CD14-positive monocyte (primary cell): Measurements from ENCODE around the gene SPTBN4. TPM values are rescaled to one million over a fixed set of nuclear protein-coding genes. Genes with fewer than 3 reads are reported as not detected.

Experiments
- DNase-seq, 3 donors: peaks; one replicate each; pipeline ENCODE4 v3.0.0-alpha.2; 2011 to 2022
- H2AFZ ChIP-seq: 2 replicates; pipeline ENCODE4 v1.6.0; 2012; ENCODE audit warnings: mild to moderate bottlenecking, low read depth, low read length, inconsistent platforms; ENCODE audit not compliant: insufficient read depth, poor library complexity, severe bottlenecking
- H3K27ac ChIP-seq, 2 donors: 1 replicate in 1 of 2; 2 replicates in 1 of 2; pipeline ENCODE4 v1.5.1; 2012 to 2013; ENCODE audit warnings: low read length in 2 of 2, control low read depth in 1 of 2, inconsistent platforms in 1 of 2, low read depth in 1 of 2, mild to moderate bottlenecking in 1 of 2
- H3K27me3 ChIP-seq, 2 donors: one replicate each; pipeline versions ENCODE4 v1.6.0 to v1.6.1; 2011 to 2013; ENCODE audit warnings: low read length in 2 of 2; ENCODE audit not compliant: control insufficient read depth in 2 of 2, insufficient read depth in 2 of 2
- H3K36me3 ChIP-seq, 2 donors: replicated peaks in 1 of 2; 1 replicate in 1 of 2; 2 replicates in 1 of 2; pipeline versions ENCODE4 v1.5.1 to v1.6.1; 2012 to 2013; ENCODE audit warnings: low read length in 2 of 2, control low read depth in 1 of 2, inconsistent platforms in 1 of 2, mild to moderate bottlenecking in 1 of 2; ENCODE audit not compliant: insufficient read depth in 2 of 2, control insufficient read depth in 1 of 2
- H3K4me1 ChIP-seq, 2 donors: 1 replicate in 1 of 2; 2 replicates in 1 of 2; pipeline versions ENCODE4 v1.5.1 to v1.6.1; 2012 to 2013; ENCODE audit warnings: low read length in 2 of 2, control low read depth in 1 of 2, inconsistent platforms in 1 of 2, mild to moderate bottlenecking in 1 of 2, moderate library complexity in 1 of 2; ENCODE audit not compliant: insufficient read depth in 2 of 2, control insufficient read depth in 1 of 2
- H3K4me2 ChIP-seq: replicated peaks from 2 replicates; pipeline ENCODE3; 2012; ENCODE audit warnings: low read length, moderate library complexity, mild to moderate bottlenecking; ENCODE audit not compliant: poor library complexity, severe bottlenecking; ENCODE audit errors: extremely low read depth
- H3K4me3 ChIP-seq, 3 experiments: fragments of 200-600 bp in 1 of 3; sonication (generic) in 1 of 3; replicated peaks in 1 of 3; 1 replicate in 2 of 3; 2 replicates in 1 of 3; pipeline ENCODE4 v1.5.1; 2011 to 2013; ENCODE audit warnings: low read length in 3 of 3, mild to moderate bottlenecking in 3 of 3, control low read depth in 2 of 3, low read depth in 2 of 3, inconsistent platforms in 1 of 3, moderate library complexity in 1 of 3
- H3K79me2 ChIP-seq: 2 replicates; pipeline ENCODE4 v1.6.0; 2012; ENCODE audit warnings: mild to moderate bottlenecking, control low read depth, inconsistent platforms, low read length, moderate library complexity; ENCODE audit not compliant: insufficient read depth
- H3K9ac ChIP-seq: 2 replicates; pipeline ENCODE4 v1.6.0; 2017; ENCODE audit warnings: low read length, mild to moderate bottlenecking; ENCODE audit not compliant: insufficient read depth, poor library complexity, severe bottlenecking
- H3K9me3 ChIP-seq, 2 donors: replicated peaks in 1 of 2; 1 replicate in 1 of 2; 2 replicates in 1 of 2; pipeline versions ENCODE4 v1.5.1 to v1.6.1; 2012 to 2013; ENCODE audit warnings: low read length in 2 of 2, control low read depth in 1 of 2; ENCODE audit not compliant: control insufficient read depth in 1 of 2, insufficient read depth in 1 of 2
- H4K20me1 ChIP-seq: 2 replicates; pipeline ENCODE4 v1.6.0; 2012; ENCODE audit warnings: mild to moderate bottlenecking, low read length, control low read depth, moderate library complexity; ENCODE audit not compliant: insufficient read depth
- H3K27ac Mint-ChIP-seq, 7 donors: one replicate each; pipeline ENCODE4 v1.8.0; 2020; ENCODE audit warnings: mild to moderate bottlenecking in 7 of 7, mixed read lengths in 7 of 7, moderate library complexity in 6 of 7, inconsistent platforms in 2 of 7
- H3K27me3 Mint-ChIP-seq, 3 donors: one replicate each; pipeline ENCODE4 v1.8.0; 2021 to 2022; ENCODE audit warnings: low read depth in 3 of 3, mild to moderate bottlenecking in 3 of 3, mixed read lengths in 3 of 3, moderate library complexity in 3 of 3, inconsistent platforms in 1 of 3
- H3K36me3 Mint-ChIP-seq, 2 donors: one replicate each; pipeline ENCODE4 v1.8.0; 2020; ENCODE audit warnings: mixed read lengths in 2 of 2, inconsistent platforms in 1 of 2, mild to moderate bottlenecking in 1 of 2
- H3K4me1 Mint-ChIP-seq: one replicate; pipeline ENCODE4 v1.8.0; 2020; ENCODE audit warnings: mild to moderate bottlenecking, mixed read lengths
- H3K4me3 Mint-ChIP-seq, 2 donors: one replicate each; pipeline ENCODE4 v1.8.0; 2020; ENCODE audit warnings: mild to moderate bottlenecking in 2 of 2, mixed read lengths in 2 of 2, moderate library complexity in 1 of 2
- H3K9me3 Mint-ChIP-seq, 7 donors: one replicate each; pipeline ENCODE4 v1.8.0; 2020 to 2022; ENCODE audit warnings: mixed read lengths in 7 of 7, mild to moderate bottlenecking in 6 of 7, moderate library complexity in 6 of 7, inconsistent platforms in 2 of 7
- CTCF ChIP-seq: fragments of 200-600 bp; IDR thresholded peaks from one replicate; pipeline ENCODE4 v1.8.0; 2022; ENCODE audit warnings: antibody characterized with exemption, mild to moderate bottlenecking
- WGBS: methylation state at CpG from one replicate; pipeline ENCODE4 v1.1.5; 2013; ENCODE audit warnings: missing lambda C conversion rate; ENCODE audit not compliant: insufficient coverage; 5-methylcytosine and 5-hydroxymethylcytosine counted together
- intact Hi-C, 2 donors: fragments of 100-400 bp; cut with micrococcal nuclease; formaldehyde crosslinking; loops; one replicate each; pipeline versions ENCODE4 v1.15.0 to v1.15.1; 2023
- polyA plus RNA-seq, 3 donors: library from polyadenylated mRNA; depleted of rRNA in 1 of 3; unstranded in 2 of 3; stranded (reverse) in 1 of 3; fragments of 300-500 nt in 2 of 3; fragments of >200 nt in 1 of 3; fragmentation: Illumina TruSeq in 2 of 3; gene quantifications; 1 replicate in 2 of 3; 2 replicates in 1 of 3; pipeline ENCODE4 v1.2.3, GENCODE V29; 2012 to 2021

SPTBN4 gene
- polyA plus RNA-seq, 3 donors = 0.07 TPM; not detected in 2

GRCh38 chr19:40446263-40446784 lies 20.5 kb upstream of the SPTBN4 start:
- H3K9ac ChIP-seq = no peak overlapping the region
- H3K4me1 ChIP-seq = peaks cover 22 to 25% of the 10 kb centered on the region in 2 donors
- peaks cover 0 to 1% (median 0%) of the 10 kb centered on the region in 3 donors for H3K27me3 Mint-ChIP-seq
- intact Hi-C loops = loop anchor here in 1 of 2 donors (2.0 kb wide), 1 partner anchor 14 kb away; no protein-coding TSS in a partner anchor
- TF ChIP-seq CTCF = no peak
- no peak overlapping the region for H2AFZ ChIP-seq
- no peaks in the 10 kb centered on the region for H3K27me3 ChIP-seq
- H3K27ac Mint-ChIP-seq = peak overlapping the region; percentile 56 to 83 (median 69)
- H3K36me3 Mint-ChIP-seq = peaks cover 46 to 62% of the 10 kb centered on the region in 2 donors
- DNase-seq = no peak
- peaks cover 0 to 3% (median 2%) of the 10 kb centered on the region in 7 donors for H3K9me3 Mint-ChIP-seq
- no peak overlapping the region for H3K4me3 Mint-ChIP-seq
- H3K79me2 ChIP-seq = peaks cover 29% of the 10 kb centered on the region
- no peak overlapping the region for H3K27ac ChIP-seq
- peaks cover 20% of the 10 kb centered on the region for H3K4me1 Mint-ChIP-seq
- no peak overlapping the region for H3K4me2 ChIP-seq
- WGBS = 100% methylated on average over 8 of the region's 8 CpGs
- no peak overlapping the region for H3K4me3 ChIP-seq
- peaks cover 39 to 58% of the 10 kb centered on the region in 2 donors for H3K36me3 ChIP-seq
- no peaks in the 10 kb centered on the region for H3K9me3 ChIP-seq
- peaks cover 17% of the 10 kb centered on the region for H4K20me1 ChIP-seq

- Mint-ChIP-seq H3K4me1 (peaks cover 5% of the 10 kb centered on the region), H3K9me3 (peaks cover 0 to 2% (median 0%) of the 10 kb centered on the region in 7 donors), H3K4me3 (no peak overlapping the region), H3K36me3 (peaks cover 49 to 77% of the 10 kb centered on the region in 2 donors), H3K27ac (no peak overlapping the region), H3K27me3 (no peaks in the 10 kb centered on the region)
- Histone ChIP-seq H3K4me1 (peaks cover 6 to 8% of the 10 kb centered on the region in 2 donors), H3K9me3 (no peaks in the 10 kb centered on the region), H2AFZ (no peak overlapping the region), H3K36me3 (peaks cover 44 to 79% of the 10 kb centered on the region in 2 donors), H3K4me2 (no peak overlapping the region), H3K79me2 (no peaks in the 10 kb centered on the region), H4K20me1 (peaks cover 8% of the 10 kb centered on the region), H3K9ac (no peak overlapping the region), H3K4me3 (no peak overlapping the region), H3K27me3 (no peaks in the 10 kb centered on the region), H3K27ac (no peak overlapping the region)
- intact Hi-C loops = no loop called here
- no peak for TF ChIP-seq CTCF
- no peak for DNase-seq
- WGBS = 100% methylated on average over 1 of the region's 4 CpGs
Measured at GRCh38 chr19:40449506-40449905, 17.3 kb upstream of the SPTBN4 start.
